ENCODE data around the gene RAC3. TPM values are rescaled to one million over a fixed set of nuclear protein-coding genes. Genes with fewer than 3 reads are reported as not detected.

RAC3 gene
- total RNA-seq, 2 donors from 2014 or later, result 41.8 to 93.9 TPM

DNA sequence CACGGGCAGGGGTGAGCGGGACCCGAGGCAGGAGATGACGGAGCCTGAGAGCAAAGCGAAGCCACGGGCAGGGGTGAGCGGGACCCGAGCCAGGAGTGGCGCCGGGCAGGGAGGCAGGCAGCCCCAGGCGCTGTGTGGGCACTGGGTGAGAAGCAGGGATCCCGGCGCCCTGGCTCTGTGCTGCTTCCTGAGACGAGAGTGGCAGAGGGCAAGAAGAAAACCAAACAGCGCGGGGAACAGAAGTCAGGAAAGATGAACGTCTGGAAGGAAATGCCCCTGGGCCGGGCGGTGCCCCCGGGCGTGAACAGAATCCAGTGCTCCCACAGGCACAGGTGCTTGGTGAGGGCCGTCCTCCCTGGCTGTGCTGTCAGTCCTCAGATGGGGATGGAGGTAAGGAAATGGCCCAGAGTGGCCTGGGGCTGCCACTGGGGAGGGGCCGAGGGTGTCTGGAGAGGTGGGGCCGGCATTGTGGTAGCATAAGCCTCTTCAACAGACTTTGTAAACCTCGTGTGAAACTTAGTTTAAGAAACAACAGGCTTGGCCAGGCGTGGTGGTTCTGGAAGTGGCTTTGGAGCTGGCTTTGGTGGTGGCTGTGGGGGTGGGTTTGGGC is 44.2 kb upstream of the RAC3 start:
- intact Hi-C loops (cut with DNase I), result no loop called here
- WGBS, result 85% methylated on average over 26 of the region's 26 CpGs
- no peak for DNase-seq (ENCODE audit: low spot score)
- Histone ChIP-seq H3K4me3 (no peak overlapping the region), H3K27me3 (replicated peaks; ENCODE audit: insufficient read depth) (no peaks in the 10 kb centered on the region), H3K36me3 (no peaks in the 10 kb centered on the region), H3K9me3 (no peaks in the 10 kb centered on the region), H3K27ac (no peak overlapping the region), H3K4me1 (replicated peaks) (peaks cover 9% of the 10 kb centered on the region)
- no peak for TF ChIP-seq POLR2AphosphoS5 (IDR thresholded peaks at IDR 0.05)
- TF ChIP-seq POLR2A (IDR thresholded peaks at IDR 0.05), result no peak
- TF ChIP-seq, protein P1, sequence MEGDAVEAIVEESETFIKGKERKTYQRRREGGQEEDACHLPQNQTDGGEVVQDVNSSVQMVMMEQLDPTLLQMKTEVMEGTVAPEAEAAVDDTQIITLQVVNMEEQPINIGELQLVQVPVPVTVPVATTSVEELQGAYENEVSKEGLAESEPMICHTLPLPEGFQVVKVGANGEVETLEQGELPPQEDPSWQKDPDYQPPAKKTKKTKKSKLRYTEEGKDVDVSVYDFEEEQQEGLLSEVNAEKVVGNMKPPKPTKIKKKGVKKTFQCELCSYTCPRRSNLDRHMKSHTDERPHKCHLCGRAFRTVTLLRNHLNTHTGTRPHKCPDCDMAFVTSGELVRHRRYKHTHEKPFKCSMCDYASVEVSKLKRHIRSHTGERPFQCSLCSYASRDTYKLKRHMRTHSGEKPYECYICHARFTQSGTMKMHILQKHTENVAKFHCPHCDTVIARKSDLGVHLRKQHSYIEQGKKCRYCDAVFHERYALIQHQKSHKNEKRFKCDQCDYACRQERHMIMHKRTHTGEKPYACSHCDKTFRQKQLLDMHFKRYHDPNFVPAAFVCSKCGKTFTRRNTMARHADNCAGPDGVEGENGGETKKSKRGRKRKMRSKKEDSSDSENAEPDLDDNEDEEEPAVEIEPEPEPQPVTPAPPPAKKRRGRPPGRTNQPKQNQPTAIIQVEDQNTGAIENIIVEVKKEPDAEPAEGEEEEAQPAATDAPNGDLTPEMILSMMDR (IDR thresholded peaks at IDR 0.05), result no peak

DNA sequence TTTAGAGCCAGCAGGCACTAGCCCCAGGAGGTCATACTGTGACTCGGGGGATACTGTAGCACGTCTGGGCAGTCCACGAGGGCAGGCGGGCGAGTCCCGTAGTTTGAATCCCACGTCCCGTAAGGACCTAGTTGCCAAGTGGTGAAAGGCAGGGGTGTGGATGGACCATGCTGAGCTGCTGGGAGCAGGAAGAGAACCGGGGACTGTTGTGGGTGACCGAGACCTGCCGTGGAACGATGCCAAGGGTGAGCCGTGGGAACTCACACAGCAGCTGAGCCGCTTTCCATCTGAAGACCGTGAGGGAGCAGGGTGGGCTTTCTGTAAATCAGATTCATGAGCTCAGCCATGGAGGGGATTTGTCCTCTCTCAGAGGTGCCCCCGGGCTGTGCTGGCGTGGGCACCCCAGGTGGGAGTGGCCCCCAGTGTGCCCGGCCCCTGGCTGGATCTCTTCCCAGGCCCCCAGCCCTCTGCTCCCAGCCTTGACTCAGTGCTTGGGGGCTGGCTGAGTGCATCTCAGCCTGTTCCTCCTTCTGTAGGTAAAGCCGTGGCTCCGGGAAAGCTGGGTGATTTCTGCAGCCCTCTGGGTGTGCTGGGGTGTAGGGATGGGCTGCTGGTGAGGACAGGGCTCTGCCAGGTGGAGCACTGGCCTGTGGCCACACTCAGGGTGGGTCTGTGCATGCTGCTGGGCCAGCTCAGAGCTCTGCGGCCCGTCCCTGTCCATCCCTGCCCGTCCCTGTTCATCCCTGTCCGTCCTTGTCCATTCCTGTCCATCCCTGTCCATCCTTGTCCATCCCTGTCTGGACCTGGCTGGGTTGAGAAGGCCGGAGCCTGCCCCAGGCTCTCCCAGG is 40.4 kb upstream of the RAC3 start:
- intact Hi-C loops (cut with DNase I), result no loop called here
- Histone ChIP-seq H3K9me3 (no peaks in the 10 kb centered on the region), H3K4me3 (no peak overlapping the region), H3K27me3 (replicated peaks; ENCODE audit: insufficient read depth) (no peaks in the 10 kb centered on the region), H3K27ac (peak overlapping the region; percentile 42 to 51), H3K36me3 (no peaks in the 10 kb centered on the region), H3K4me1 (replicated peaks) (peaks cover 14% of the 10 kb centered on the region)
- DNase-seq (ENCODE audit: low spot score), result no peak
- TF ChIP-seq POLR2AphosphoS5 (IDR thresholded peaks at IDR 0.05) (no peak), POLR2A (IDR thresholded peaks at IDR 0.05) (no peak)
- TF ChIP-seq, protein P1 (IDR thresholded peaks at IDR 0.05), result no peak
- WGBS, result 71% methylated on average over 25 of the region's 25 CpGs

DNA sequence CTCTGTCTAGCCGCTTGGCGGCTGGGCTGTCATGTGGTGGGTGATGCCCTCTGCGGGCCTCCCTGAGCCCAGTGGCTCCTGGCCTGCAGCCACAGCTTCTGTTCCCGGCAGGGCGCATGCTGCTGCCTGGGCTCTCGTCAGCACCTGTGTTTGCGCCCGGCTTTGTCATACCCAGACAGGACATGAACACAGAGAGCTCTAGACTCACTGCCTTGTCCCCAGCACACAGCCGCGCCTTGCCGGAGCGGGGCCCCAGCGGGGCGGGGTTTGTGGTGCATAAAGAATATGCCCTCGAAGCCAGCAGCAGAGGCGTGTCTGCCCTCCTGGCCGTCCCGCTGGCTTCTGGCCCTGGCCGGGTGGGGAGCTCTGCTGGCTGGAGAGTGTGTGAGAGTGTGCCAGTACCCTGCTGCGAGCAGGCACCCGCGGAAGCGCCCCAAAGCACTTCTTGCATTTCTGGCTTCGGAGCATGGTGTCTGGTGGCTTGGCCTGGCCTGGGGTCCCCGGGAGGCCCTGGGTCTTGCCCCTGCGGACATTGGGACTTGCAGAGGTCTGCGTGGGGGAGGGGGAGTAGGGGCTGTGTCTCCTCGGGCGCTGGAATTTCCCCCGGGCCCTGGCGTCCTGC is 39.7 kb upstream of the RAC3 start:
- peak overlapping the region; percentile 42 to 51 for H3K27ac ChIP-seq
- peak; percentile 87 for DNase-seq (ENCODE audit: low spot score)

DNA sequence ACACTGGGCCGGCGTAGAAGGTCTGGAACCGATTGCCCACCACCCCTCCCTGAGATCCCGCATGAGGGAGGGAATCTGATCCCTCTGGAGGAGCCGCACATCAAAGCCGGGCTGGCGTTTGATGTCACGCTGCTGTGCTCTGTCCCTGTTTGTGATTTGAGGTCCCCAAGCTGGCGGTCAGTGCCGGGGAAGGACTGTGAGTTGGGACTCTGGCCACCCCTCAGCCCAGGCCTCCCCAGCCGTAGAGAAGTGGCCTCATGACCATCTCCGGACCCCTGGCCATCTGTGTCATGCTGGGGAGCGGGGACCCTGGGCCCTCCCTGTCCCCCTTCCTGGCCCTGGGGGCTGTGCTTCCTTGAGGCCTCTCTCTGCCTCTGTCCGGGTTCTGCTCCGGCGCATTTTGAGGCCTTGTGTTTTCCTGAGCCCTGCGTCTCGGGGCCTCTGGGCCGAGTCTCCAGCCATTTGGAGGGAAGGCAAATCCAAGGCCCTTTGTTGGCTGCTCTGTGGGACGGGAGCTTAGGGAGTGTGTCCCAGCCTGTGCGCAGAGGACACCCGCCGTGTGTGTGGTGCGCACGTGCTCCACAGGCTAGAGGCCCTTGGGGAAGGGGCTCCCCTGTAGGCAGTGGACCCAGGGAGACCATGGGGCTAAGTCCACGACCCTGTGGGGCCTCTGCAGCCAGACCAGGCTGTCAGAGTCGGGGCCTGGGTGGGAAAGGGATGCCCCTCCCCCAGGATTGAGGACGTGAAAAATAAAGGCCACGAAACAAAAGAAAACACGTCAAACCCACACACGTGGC is 39.0 kb upstream of the RAC3 start:
- DNase-seq (ENCODE audit: low spot score), result no peak
- Histone ChIP-seq H3K27ac (peak overlapping the region; percentile 42 to 51), H3K36me3 (no peaks in the 10 kb centered on the region), H3K4me1 (replicated peaks) (peaks cover 14% of the 10 kb centered on the region), H3K9me3 (no peaks in the 10 kb centered on the region), H3K4me3 (no peak overlapping the region), H3K27me3 (replicated peaks; ENCODE audit: insufficient read depth) (no peaks in the 10 kb centered on the region)
- TF ChIP-seq POLR2A (IDR thresholded peaks at IDR 0.05), result no peak
- TF ChIP-seq POLR2AphosphoS5 (IDR thresholded peaks at IDR 0.05), result no peak
- TF ChIP-seq, protein P1 (IDR thresholded peaks at IDR 0.05), result no peak
- 54% methylated on average over 25 of the region's 31 CpGs for WGBS
- intact Hi-C loops (cut with DNase I), result no loop called here

More for the DNA sequence above, 39.7 kb upstream of the RAC3 start:
- Histone ChIP-seq H3K27me3 (replicated peaks; ENCODE audit: insufficient read depth) (no peaks in the 10 kb centered on the region), H3K4me1 (replicated peaks) (peaks cover 14% of the 10 kb centered on the region), H3K9me3 (no peaks in the 10 kb centered on the region), H3K4me3 (no peak overlapping the region), H3K36me3 (no peaks in the 10 kb centered on the region)
- intact Hi-C loops (cut with DNase I), result no loop called here
- TF ChIP-seq, protein P1 (IDR thresholded peaks at IDR 0.05), result peak in 1 of 4 experiments; percentile 28
- TF ChIP-seq POLR2A (IDR thresholded peaks at IDR 0.05) (peak; percentile 68), POLR2AphosphoS5 (IDR thresholded peaks at IDR 0.05) (peak; percentile 84)
- WGBS, result 20% methylated on average over 31 of the region's 31 CpGs
